ENCODE measurements around the gene NPPC. TPM values are rescaled to one million over a fixed set of nuclear protein-coding genes. Genes with fewer than 3 reads are reported as not detected.

The NPPC gene
- polyA plus RNA-seq, 1 experiment = not detected

DNA sequence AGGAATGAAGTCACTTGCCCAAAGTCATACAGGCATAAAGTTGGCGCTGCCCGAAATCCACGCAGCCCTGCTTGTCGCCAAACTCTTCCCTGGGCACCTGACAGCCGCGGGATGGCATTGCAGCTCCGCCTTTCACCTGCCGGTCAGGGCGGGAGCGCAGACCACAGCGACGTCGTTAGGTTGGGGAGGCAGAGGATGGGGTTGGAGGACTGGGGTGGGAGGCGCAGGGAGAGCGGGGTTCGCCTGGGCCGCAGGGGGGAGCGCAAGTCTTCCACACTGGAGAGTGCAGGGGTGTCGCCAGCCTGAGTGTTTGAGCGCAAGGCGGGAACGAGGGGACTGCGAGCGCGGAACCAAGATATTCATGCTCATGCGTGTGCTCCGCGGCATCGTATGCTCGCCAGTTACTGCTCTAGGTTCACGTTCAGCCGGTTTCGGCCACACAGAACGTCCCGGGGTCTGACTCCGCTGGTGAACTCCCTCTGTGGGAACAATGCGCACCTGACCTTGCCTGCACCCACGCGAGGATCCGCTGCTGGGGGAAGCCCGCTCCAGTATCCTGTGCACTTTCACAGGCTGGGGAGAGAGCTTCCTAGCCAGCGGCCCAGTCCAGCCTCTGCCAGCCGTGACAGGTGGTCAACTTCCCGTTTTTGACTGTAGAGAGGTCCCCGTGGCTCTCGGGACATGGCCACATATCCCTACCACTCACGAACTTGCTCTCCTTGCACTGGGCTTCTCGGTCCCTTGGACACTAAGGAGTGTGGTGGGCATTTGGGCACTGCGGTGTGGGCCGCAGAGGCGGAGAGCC, 767 bp upstream of the NPPC start:
- no peaks in the 10 kb centered on the region; the same call in 1 of the 2 replicates for H3K9me3 ChIP-seq (ENCODE audit: control insufficient read depth, insufficient read depth, low read length)
- TF ChIP-seq, protein P1, sequence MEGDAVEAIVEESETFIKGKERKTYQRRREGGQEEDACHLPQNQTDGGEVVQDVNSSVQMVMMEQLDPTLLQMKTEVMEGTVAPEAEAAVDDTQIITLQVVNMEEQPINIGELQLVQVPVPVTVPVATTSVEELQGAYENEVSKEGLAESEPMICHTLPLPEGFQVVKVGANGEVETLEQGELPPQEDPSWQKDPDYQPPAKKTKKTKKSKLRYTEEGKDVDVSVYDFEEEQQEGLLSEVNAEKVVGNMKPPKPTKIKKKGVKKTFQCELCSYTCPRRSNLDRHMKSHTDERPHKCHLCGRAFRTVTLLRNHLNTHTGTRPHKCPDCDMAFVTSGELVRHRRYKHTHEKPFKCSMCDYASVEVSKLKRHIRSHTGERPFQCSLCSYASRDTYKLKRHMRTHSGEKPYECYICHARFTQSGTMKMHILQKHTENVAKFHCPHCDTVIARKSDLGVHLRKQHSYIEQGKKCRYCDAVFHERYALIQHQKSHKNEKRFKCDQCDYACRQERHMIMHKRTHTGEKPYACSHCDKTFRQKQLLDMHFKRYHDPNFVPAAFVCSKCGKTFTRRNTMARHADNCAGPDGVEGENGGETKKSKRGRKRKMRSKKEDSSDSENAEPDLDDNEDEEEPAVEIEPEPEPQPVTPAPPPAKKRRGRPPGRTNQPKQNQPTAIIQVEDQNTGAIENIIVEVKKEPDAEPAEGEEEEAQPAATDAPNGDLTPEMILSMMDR (IDR thresholded peaks at IDR 0.05; ENCODE audit: low read depth, low read length) = no peak
- ChIA-PET POLR2A (no interaction called here), CTCF (interaction anchor here (0.6 to 4.5 kb wide), 3 partner anchors 179 to 303 kb away, joined by 3 to 62 read pairs (median 3); no protein-coding TSS in a partner anchor)
- no peak overlapping the region for H3K27ac ChIP-seq (ENCODE audit: low read depth, low read length)
- H3K27me3 ChIP-seq (ENCODE audit: control insufficient read depth, insufficient read depth, low read length) = peaks cover 81% of the 10 kb centered on the region
- DNase-seq (ENCODE audit: low read depth, low spot score) = no peak
- H3K4me3 ChIP-seq (ENCODE audit: low read depth, low read length) = peak overlapping the region; percentile 50

DNA sequence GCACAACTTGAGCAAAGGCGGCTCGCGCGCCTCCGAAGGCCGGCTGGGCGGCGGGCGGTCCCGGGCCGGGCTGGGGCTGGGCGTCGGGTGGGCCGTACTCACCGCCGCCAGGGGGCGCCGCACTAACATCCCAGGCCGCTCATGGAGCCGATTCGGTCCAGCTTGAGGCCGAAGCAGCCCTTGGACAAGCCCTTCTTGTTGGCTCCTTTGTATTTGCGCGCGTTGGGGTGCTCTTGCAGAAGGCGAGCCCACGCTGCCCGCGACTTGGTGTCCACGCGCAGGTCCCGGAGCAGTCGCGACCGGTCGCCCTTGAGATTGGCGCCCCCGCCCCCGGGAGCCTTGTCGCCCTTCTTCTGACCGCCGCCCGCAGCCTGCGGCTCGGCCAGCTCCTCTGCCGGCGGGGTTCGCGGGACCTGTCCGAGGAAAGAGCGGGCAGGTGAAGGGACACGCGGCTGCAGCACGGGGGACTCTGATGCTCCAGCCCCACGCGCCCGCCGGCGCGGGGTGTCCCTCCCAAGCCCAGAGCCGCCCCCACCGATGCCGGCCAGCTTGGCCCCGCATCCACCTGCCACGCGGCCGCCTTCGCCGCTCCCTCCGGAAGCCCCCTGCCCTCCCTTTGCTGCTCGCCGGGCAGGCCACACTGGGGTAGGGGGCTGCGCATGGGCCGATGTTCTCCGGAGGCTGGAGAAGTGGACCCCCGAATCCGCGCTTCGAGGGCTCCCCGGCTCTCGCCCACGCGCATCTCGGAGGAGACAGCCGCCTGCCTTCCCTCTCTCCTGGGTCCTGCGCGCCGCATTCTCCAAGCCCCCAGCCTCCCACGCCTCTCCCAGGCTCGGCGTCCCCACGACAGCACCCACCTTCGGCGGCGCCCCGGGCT, 655 bp downstream of the NPPC start:
- no peak overlapping the region for H3K27ac ChIP-seq (ENCODE audit: low read depth, low read length)
- H3K4me3 ChIP-seq (ENCODE audit: low read depth, low read length) = peak overlapping the region; percentile 50
- TF ChIP-seq, protein P1 (IDR thresholded peaks at IDR 0.05; ENCODE audit: low read depth, low read length) = peak; percentile 68
- ChIA-PET CTCF (interaction anchor here (0.6 to 6.5 kb wide), 13 partner anchors 10 to 1098 kb away, joined by 3 to 67 read pairs (median 4); no protein-coding TSS in a partner anchor), POLR2A (interaction anchor here (0.6 to 0.8 kb wide), 2 partner anchors 36 to 401 kb away, joined by 3 read pairs; partner anchors contain the start of gene DIS3L2)
- no peaks in the 10 kb centered on the region; the same call in 1 of the 2 replicates for H3K9me3 ChIP-seq (ENCODE audit: control insufficient read depth, insufficient read depth, low read length)
- DNase-seq (ENCODE audit: low read depth, low spot score) = peak; percentile 61
- peaks cover 72% of the 10 kb centered on the region for H3K27me3 ChIP-seq (ENCODE audit: control insufficient read depth, insufficient read depth, low read length)

DNA sequence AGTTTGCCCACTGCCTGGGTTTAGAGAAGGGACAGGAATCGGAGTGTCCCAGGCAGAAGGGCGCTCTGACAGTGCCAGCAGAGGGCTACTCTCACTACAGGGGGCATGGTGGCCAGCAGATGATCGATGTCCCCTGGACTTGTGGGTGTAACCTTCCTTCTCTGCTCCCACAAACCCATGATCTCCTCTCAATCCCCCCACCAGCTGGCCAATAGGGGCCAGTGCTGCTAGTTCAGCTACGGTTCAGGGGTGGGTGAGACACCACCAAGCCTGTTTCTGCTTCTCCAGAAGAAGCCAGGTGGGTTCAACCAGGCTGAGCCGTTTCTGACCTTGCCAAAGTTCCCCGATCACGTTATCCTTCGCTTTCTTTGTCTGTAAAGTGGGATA, 1.3 kb downstream of the NPPC start:
- peaks cover 70% of the 10 kb centered on the region for H3K27me3 ChIP-seq (ENCODE audit: control insufficient read depth, insufficient read depth, low read length)
- no peak overlapping the region for H3K4me3 ChIP-seq (ENCODE audit: low read depth, low read length)
- no peak overlapping the region for H3K27ac ChIP-seq (ENCODE audit: low read depth, low read length)
- H3K9me3 ChIP-seq (ENCODE audit: control insufficient read depth, insufficient read depth, low read length) = no peaks in the 10 kb centered on the region; the same call in 1 of the 2 replicates
- TF ChIP-seq, protein P1 (IDR thresholded peaks at IDR 0.05; ENCODE audit: low read depth, low read length) = no peak
- no peak for DNase-seq (ENCODE audit: low read depth, low spot score)
- ChIA-PET POLR2A (no interaction called here), CTCF (interaction anchor here (0.7 to 6.5 kb wide), 15 partner anchors 9 to 599 kb away, joined by 3 to 67 read pairs (median 4); no protein-coding TSS in a partner anchor)

DNA sequence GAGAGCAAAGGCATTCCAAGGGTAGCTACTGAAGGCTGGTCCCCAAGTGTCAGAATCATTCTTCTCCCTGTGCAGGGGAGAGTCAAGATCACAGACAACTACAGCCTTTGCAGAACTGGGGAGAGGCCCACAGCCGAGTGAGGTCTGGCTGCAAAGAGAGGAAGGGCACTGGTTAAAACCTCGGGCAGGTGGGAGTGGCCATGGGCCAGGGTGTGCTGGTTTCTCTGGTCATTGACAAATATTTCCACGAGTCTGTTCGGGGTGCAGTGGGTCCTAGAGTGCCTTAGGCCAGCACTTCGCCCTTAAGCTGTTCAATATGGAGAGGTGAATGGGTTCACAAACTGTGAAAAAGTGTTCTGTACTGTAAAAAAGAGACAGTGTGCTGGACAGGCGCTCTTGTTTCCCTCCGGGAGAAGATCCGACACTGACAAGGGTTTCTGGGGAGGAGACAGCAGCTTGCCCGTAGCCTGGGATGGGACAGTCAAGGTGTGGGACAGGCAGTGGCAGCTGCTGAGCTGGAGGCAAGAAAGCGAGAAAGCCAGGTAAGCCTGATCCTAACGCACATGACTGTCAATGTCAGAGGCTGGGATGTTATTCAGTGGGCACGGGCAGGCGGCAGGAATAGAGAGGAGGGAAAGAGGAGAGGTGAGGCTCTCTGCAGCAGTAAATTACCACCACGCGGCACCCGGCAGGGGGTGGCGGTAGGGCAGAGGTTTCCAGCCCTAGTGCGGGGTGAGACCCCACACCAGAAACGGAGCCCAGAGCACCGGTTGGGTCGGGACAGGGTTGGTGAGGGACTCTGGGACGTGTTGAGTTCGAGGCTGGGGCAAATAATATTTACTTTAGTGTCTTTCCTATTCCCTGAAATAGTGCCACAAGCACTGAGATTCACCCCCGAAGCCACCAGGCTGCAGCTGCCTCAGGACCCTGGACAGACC, 2.0 kb downstream of the NPPC start:
- H3K9me3 ChIP-seq (ENCODE audit: control insufficient read depth, insufficient read depth, low read length) = no peaks in the 10 kb centered on the region; the same call in 1 of the 2 replicates
- no peak overlapping the region for H3K27ac ChIP-seq (ENCODE audit: low read depth, low read length)
- peaks cover 70% of the 10 kb centered on the region for H3K27me3 ChIP-seq (ENCODE audit: control insufficient read depth, insufficient read depth, low read length)
- CTCF ChIA-PET = interaction anchor here (0.7 to 6.5 kb wide), 15 partner anchors 8 to 515 kb away, joined by 3 to 67 read pairs (median 4); no protein-coding TSS in a partner anchor
- no peak for DNase-seq (ENCODE audit: low read depth, low spot score)
- H3K4me3 ChIP-seq (ENCODE audit: low read depth, low read length) = no peak overlapping the region
- TF ChIP-seq, protein P1 (IDR thresholded peaks at IDR 0.05; ENCODE audit: low read depth, low read length) = no peak
- POLR2A ChIA-PET = no interaction called here
